ENCODE data around the gene CYGB. TPM values are rescaled to one million over a fixed set of nuclear protein-coding genes. Genes with fewer than 3 reads are reported as not detected.

Gene CYGB
- total RNA-seq, 2 experiments from 2014 or later, result not detected

- DNase-seq, result no peak
- H3K4me1 Mint-ChIP-seq (ENCODE audit: low read depth), result no peaks in the 10 kb centered on the region
- no peak overlapping the region for H3K27ac Mint-ChIP-seq
- intact Hi-C loops (cut with micrococcal nuclease), result no loop called here
- H3K9me3 Mint-ChIP-seq, result no peaks in the 10 kb centered on the region
- H3K27me3 Mint-ChIP-seq, result peaks cover 39% of the 10 kb centered on the region
- ChIA-PET CTCF (no interaction called here), POLR2A (no interaction called here)
- H3K4me3 Mint-ChIP-seq, result no peak overlapping the region
- H3K36me3 Mint-ChIP-seq, result no peaks in the 10 kb centered on the region
Measured at GRCh38 chr17:76541739-76542454, 4.4 kb upstream of the CYGB start.

- H3K27ac Mint-ChIP-seq, result no peak overlapping the region
- peaks cover 42% of the 10 kb centered on the region for H3K27me3 Mint-ChIP-seq
- no peaks in the 10 kb centered on the region for H3K4me1 Mint-ChIP-seq (ENCODE audit: low read depth)
- no peak overlapping the region for H3K4me3 Mint-ChIP-seq
- peak; percentile 53 for DNase-seq
- intact Hi-C loops (cut with micrococcal nuclease), result no loop called here
- no peaks in the 10 kb centered on the region for H3K9me3 Mint-ChIP-seq
- no peaks in the 10 kb centered on the region for H3K36me3 Mint-ChIP-seq
- CTCF ChIA-PET, result interaction anchor here (1.1 to 1.9 kb wide), 3 partner anchors 17 to 83 kb away, joined by 3 to 9 read pairs (median 5); no protein-coding TSS in a partner anchor
- POLR2A ChIA-PET, result no interaction called here
Measured at GRCh38 chr17:76540381-76541300, 3.1 kb upstream of the CYGB start.

GRCh38 chr17:76539631-76540271 lies 2.2 kb upstream of the CYGB start, which contains the start of gene PRCD:
TSS of gene PRCD (plus strand) at chr17:76540044. CDS start at chr17:76540142, 98 bp downstream.
- ChIA-PET POLR2A (no interaction called here), CTCF (interaction anchor here (1.1 to 1.9 kb wide), 4 partner anchors 9 to 84 kb away, joined by 3 to 9 read pairs (median 4); no protein-coding TSS in a partner anchor)
- Mint-ChIP-seq H3K4me3 (no peak within 1 kb of the TSS), H3K9me3 (no peaks in the 10 kb centered on the region), H3K36me3 (no peaks in the 10 kb centered on the region), H3K27ac (no peak within 1 kb of the TSS), H3K27me3 (peaks cover 46% of the 10 kb centered on the region), H3K4me1 (ENCODE audit: low read depth) (no peaks in the 10 kb centered on the region)
- DNase-seq, result no peak
- intact Hi-C loops (cut with micrococcal nuclease), result no loop called here

GRCh38 chr17:76538941-76539570 lies 1.5 kb upstream of the CYGB start:
- ChIA-PET POLR2A (interaction anchor here (0.5 kb wide), 1 partner anchor 270 kb away, joined by 3 read pairs; no protein-coding TSS in a partner anchor), CTCF (interaction anchor here (0.5 to 1.9 kb wide), 4 partner anchors 9 to 19 kb away, joined by 3 to 9 read pairs (median 3); no protein-coding TSS in a partner anchor)
- peaks cover 43% of the 10 kb centered on the region for H3K27me3 Mint-ChIP-seq
- no peaks in the 10 kb centered on the region for H3K36me3 Mint-ChIP-seq
- intact Hi-C loops (cut with micrococcal nuclease), result no loop called here
- no peak overlapping the region for H3K4me3 Mint-ChIP-seq
- no peaks in the 10 kb centered on the region for H3K4me1 Mint-ChIP-seq (ENCODE audit: low read depth)
- DNase-seq, result no peak
- no peak overlapping the region for H3K27ac Mint-ChIP-seq
- H3K9me3 Mint-ChIP-seq, result no peaks in the 10 kb centered on the region

GRCh38 chr17:76538281-76538931 lies 897 bp upstream of the CYGB start:
- intact Hi-C loops (cut with micrococcal nuclease), result no loop called here
- no peaks in the 10 kb centered on the region for H3K36me3 Mint-ChIP-seq
- H3K9me3 Mint-ChIP-seq, result no peaks in the 10 kb centered on the region
- peaks cover 39% of the 10 kb centered on the region for H3K27me3 Mint-ChIP-seq
- H3K27ac Mint-ChIP-seq, result no peak overlapping the region
- CTCF ChIA-PET, result interaction anchor here (0.5 to 1.2 kb wide), 2 partner anchors 8 to 15 kb away, joined by 3 read pairs; no protein-coding TSS in a partner anchor
- POLR2A ChIA-PET, result interaction anchor here (0.5 kb wide), 1 partner anchor 270 kb away, joined by 3 read pairs; no protein-coding TSS in a partner anchor
- H3K4me3 Mint-ChIP-seq, result no peak overlapping the region
- no peak for DNase-seq
- no peaks in the 10 kb centered on the region for H3K4me1 Mint-ChIP-seq (ENCODE audit: low read depth)

- Mint-ChIP-seq H3K27me3 (peaks cover 35% of the 10 kb centered on the region), H3K9me3 (no peaks in the 10 kb centered on the region), H3K4me1 (ENCODE audit: low read depth) (no peaks in the 10 kb centered on the region), H3K4me3 (no peak overlapping the region), H3K36me3 (no peaks in the 10 kb centered on the region), H3K27ac (no peak overlapping the region)
- no peak for DNase-seq
- intact Hi-C loops (cut with micrococcal nuclease), result no loop called here
- ChIA-PET CTCF (interaction anchor here (1.5 to 1.9 kb wide), 2 partner anchors 14 to 87 kb away, joined by 5 to 8 read pairs; no protein-coding TSS in a partner anchor), POLR2A (interaction anchor here (1.5 kb wide), 1 partner anchor 8 kb away, joined by 3 read pairs; no protein-coding TSS in a partner anchor)
Measured at GRCh38 chr17:76537288-76537577, 276 bp downstream of the CYGB start.

- no peak overlapping the region for H3K27ac Mint-ChIP-seq
- CTCF ChIA-PET, result interaction anchor here (0.7 to 1.9 kb wide), 3 partner anchors 13 to 358 kb away, joined by 3 to 8 read pairs (median 5); no protein-coding TSS in a partner anchor
- no peak overlapping the region for H3K4me3 Mint-ChIP-seq
- no peaks in the 10 kb centered on the region for H3K36me3 Mint-ChIP-seq
- peaks cover 32% of the 10 kb centered on the region for H3K27me3 Mint-ChIP-seq
- no peaks in the 10 kb centered on the region for H3K9me3 Mint-ChIP-seq
- intact Hi-C loops (cut with micrococcal nuclease), result no loop called here
- DNase-seq, result no peak
- POLR2A ChIA-PET, result interaction anchor here (0.9 to 1.5 kb wide), 2 partner anchors 9 to 21 kb away, joined by 3 read pairs; no protein-coding TSS in a partner anchor
- no peaks in the 10 kb centered on the region for H3K4me1 Mint-ChIP-seq (ENCODE audit: low read depth)
Measured at GRCh38 chr17:76536511-76537287, 810 bp downstream of the CYGB start.

GRCh38 chr17:76535788-76536510 lies 1.6 kb downstream of the CYGB start:
- Mint-ChIP-seq H3K27me3 (peaks cover 29% of the 10 kb centered on the region), H3K4me1 (ENCODE audit: low read depth) (no peaks in the 10 kb centered on the region), H3K27ac (no peak overlapping the region), H3K36me3 (no peaks in the 10 kb centered on the region), H3K9me3 (no peaks in the 10 kb centered on the region), H3K4me3 (no peak overlapping the region)
- POLR2A ChIA-PET, result interaction anchor here (0.9 to 1.5 kb wide), 2 partner anchors 10 to 21 kb away, joined by 3 read pairs; no protein-coding TSS in a partner anchor
- DNase-seq, result no peak
- intact Hi-C loops (cut with micrococcal nuclease), result no loop called here
- CTCF ChIA-PET, result interaction anchor here (0.7 to 1.9 kb wide), 3 partner anchors 13 to 359 kb away, joined by 3 to 8 read pairs (median 5); no protein-coding TSS in a partner anchor

GRCh38 chr17:76534831-76535732 lies 2.4 kb downstream of the CYGB start:
- no peak for DNase-seq
- H3K36me3 Mint-ChIP-seq, result no peaks in the 10 kb centered on the region
- no peaks in the 10 kb centered on the region for H3K9me3 Mint-ChIP-seq
- no peak overlapping the region for H3K4me3 Mint-ChIP-seq
- H3K4me1 Mint-ChIP-seq (ENCODE audit: low read depth), result no peaks in the 10 kb centered on the region
- peaks cover 26% of the 10 kb centered on the region for H3K27me3 Mint-ChIP-seq
- POLR2A ChIA-PET, result no interaction called here
- H3K27ac Mint-ChIP-seq, result no peak overlapping the region
- CTCF ChIA-PET, result interaction anchor here (1.9 to 3.0 kb wide), 2 partner anchors 12 kb away, joined by 8 to 16 read pairs; no protein-coding TSS in a partner anchor
- intact Hi-C loops (cut with micrococcal nuclease), result no loop called here

All from activated CD4-positive, alpha-beta memory T cell treated with anti-CD3 and anti-CD28 coated beads for 36 hours (primary cell).